ENCODE results near the gene CDC42BPB.
"Not testable (repeated sequence)": the region's sequence is repeated elsewhere in the genome, so short reads cannot be mapped to it uniquely, and the experiment has no call there.

- TF ChIP-seq POLR2A (IDR thresholded peaks at IDR 0.05; ENCODE audit: low read depth); POLR2AphosphoS5 (IDR thresholded peaks at IDR 0.05): not testable (repeated sequence)
Measured at GRCh38 chr14:103026196-103026595, 31.2 kb downstream of the CDC42BPB start.

All from esophagus muscularis mucosa (tissue), 2 donors.